Subcutaneous adipose tissue (tissue), 4 donors: ENCODE data around the gene ITIH5. TPM values are rescaled to one million over a fixed set of nuclear protein-coding genes. Genes with fewer than 3 reads are reported as not detected.

Experiments used
- CTCF ChIP-seq: fragments of 450-650 bp; IDR thresholded peaks from one replicate; pipeline ENCODE4 v1.5.1; 2016; ENCODE audit warnings: low read depth, mild to moderate bottlenecking, control low read depth, antibody characterized with exemption, moderate library complexity
- total RNA-seq, 4 donors: library from RNA; depleted of rRNA; stranded (reverse); fragments of >200 nt; gene quantifications; one replicate each; pipeline ENCODE4 v1.1.0, GENCODE V29; 2016

ITIH5 gene
- total RNA-seq, 4 donors from 2014 or later = 149 to 377 (median 239) TPM

- TF ChIP-seq CTCF = no peak
These were observed 94.4 kb downstream of the ITIH5 start for GRCh38 chr10:7572391-7572790.

- no peak for TF ChIP-seq CTCF
These were observed 94.8 kb downstream of the ITIH5 start for GRCh38 chr10:7571981-7572380.

GRCh38 chr10:7567911-7568620 lies 98.7 kb downstream of the ITIH5 start:
- no peak for TF ChIP-seq CTCF

- TF ChIP-seq CTCF = no peak
These were observed 99.9 kb downstream of the ITIH5 start for GRCh38 chr10:7566891-7567290.

- no peak for TF ChIP-seq CTCF
These were observed 100.9 kb downstream of the ITIH5 start for GRCh38 chr10:7565871-7566270.

GRCh38 chr10:7563770-7564169 lies 103.0 kb downstream of the ITIH5 start:
- TF ChIP-seq CTCF = no peak

GRCh38 chr10:7563368-7563767 lies 103.4 kb downstream of the ITIH5 start:
- TF ChIP-seq CTCF = no peak
